PC-3 (cell line): ENCODE results near the gene CACNA1I.

Experiments used
- CTCF ChIP-seq: fragments of 300-600 bp; sonication (generic); conservative IDR thresholded peaks from 2 replicates; pipeline ENCODE4 v1.5.1; 2017; ENCODE audit warnings: antibody characterized with exemption, low read depth, mild to moderate bottlenecking, low read length
- EZH2 ChIP-seq: fragments of 300-600 bp; sonication (generic); IDR thresholded peaks from one replicate; pipeline ENCODE4 v1.6.1; 2017; ENCODE audit warnings: antibody characterized with exemption, mild to moderate bottlenecking, low read length; ENCODE audit not compliant: unreplicated experiment
- EZH2phosphoT487 ChIP-seq: fragments of 300-600 bp; sonication (generic); IDR thresholded peaks from 2 replicates; pipeline ENCODE4 v1.6.1; 2018; ENCODE audit warnings: mild to moderate bottlenecking, antibody characterized with exemption, low read length, borderline replicate concordance

- TF ChIP-seq CTCF (no peak), EZH2 (no peak), EZH2phosphoT487 (no peak)
Measured at GRCh38 chr22:39613549-39613921, 43.0 kb downstream of the CACNA1I start.
